Fibroblast of pulmonary artery (primary cell): ENCODE data around the gene USP24.

Source experiments
- DNase-seq: peaks from one replicate; pipeline ENCODE4 v3.0.0-alpha.2; 2010; ENCODE audit warnings: low read depth
- H3K4me3 ChIP-seq: replicated peaks from 2 replicates; pipeline ENCODE4 v1.5.1; 2011; ENCODE audit warnings: low read depth, mild to moderate bottlenecking, control low read depth, low read length, moderate library complexity
- CTCF ChIP-seq: IDR thresholded peaks from 2 replicates; pipeline ENCODE4 v1.5.1; 2011; ENCODE audit warnings: mild to moderate bottlenecking, control low read depth, low read length, inconsistent platforms; ENCODE audit errors: missing control alignments

Gene USP24

GRCh38 chr1:55144886-55145285 lies 70.3 kb downstream of the USP24 start:
- no peak overlapping the region for H3K4me3 ChIP-seq
- no peak for DNase-seq
- TF ChIP-seq CTCF: no peak

- no peak for DNase-seq
- H3K4me3 ChIP-seq: no peak overlapping the region
- no peak for TF ChIP-seq CTCF
These were observed 71.5 kb downstream of the USP24 start for GRCh38 chr1:55143684-55144083.

- no peak for DNase-seq
- no peak for TF ChIP-seq CTCF
- no peak overlapping the region for H3K4me3 ChIP-seq
These were observed 73.8 kb downstream of the USP24 start for GRCh38 chr1:55141295-55141893.

- peak; percentile 92 for DNase-seq
- peak; percentile 95 for TF ChIP-seq CTCF
- no peak overlapping the region for H3K4me3 ChIP-seq
These were observed 74.6 kb downstream of the USP24 start for GRCh38 chr1:55140546-55140983.

GRCh38 chr1:55140137-55140536 lies 75.0 kb downstream of the USP24 start:
- no peak for TF ChIP-seq CTCF
- DNase-seq: peak; percentile 7
- H3K4me3 ChIP-seq: no peak overlapping the region

GRCh38 chr1:55138823-55139222 lies 76.3 kb downstream of the USP24 start:
- no peak for TF ChIP-seq CTCF
- no peak for DNase-seq
- no peak overlapping the region for H3K4me3 ChIP-seq

GRCh38 chr1:55134152-55134808 lies 80.9 kb downstream of the USP24 start:
- H3K4me3 ChIP-seq: no peak overlapping the region
- no peak for DNase-seq
- TF ChIP-seq CTCF: no peak
